Cardiac muscle cell (in vitro differentiated cells and primary cell): ENCODE measurements around the gene RFTN1. TPM values are rescaled to one million over a fixed set of nuclear protein-coding genes. Genes with fewer than 3 reads are reported as not detected.

ENCODE experiments used
- DNase-seq, 2 donors: peaks; one replicate each; pipeline versions ENCODE4 v3.0.0 to v3.0.0-alpha.2; 2010 to 2017; ENCODE audit warnings: low read depth in 1 of 2, low spot score in 1 of 2
- H3K27ac ChIP-seq: fragments of 200-600 bp; sonication (generic); 2 replicates; pipeline ENCODE4 v1.5.1; 2016
- H3K27me3 ChIP-seq: fragments of 200-600 bp; sonication (generic); 2 replicates; pipeline ENCODE4 v1.6.0; 2016; ENCODE audit warnings: control low read depth
- H3K36me3 ChIP-seq: fragments of 200-600 bp; sonication (generic); 2 replicates; pipeline ENCODE4 v1.5.1; 2016; ENCODE audit warnings: control low read depth
- H3K4me1 ChIP-seq: fragments of 200-600 bp; sonication (generic); 2 replicates; pipeline ENCODE4 v1.8.1; 2017; ENCODE audit warnings: low read depth, mild to moderate bottlenecking, mixed run types
- H3K4me3 ChIP-seq: fragments of 200-600 bp; sonication (generic); 2 replicates; pipeline ENCODE4 v1.5.1; 2016; ENCODE audit warnings: mild to moderate bottlenecking
- H3K9me3 ChIP-seq: fragments of 200-600 bp; sonication (generic); 2 replicates; pipeline ENCODE4 v1.5.1; 2017; ENCODE audit warnings: low read depth, mild to moderate bottlenecking, control low read depth
- CTCF ChIP-seq: IDR thresholded peaks from 2 replicates; pipeline ENCODE4 v1.5.1; 2012; ENCODE audit warnings: low read depth, mild to moderate bottlenecking, low read length
- polyA plus RNA-seq: library from polyadenylated mRNA; unstranded; fragments of >200 nt; fragmentation: Nextera tagmentation; extraction: Ambion mirVana; gene quantifications from 2 replicates; pipeline ENCODE4 v1.2.1, GENCODE V29; 2016
- total RNA-seq: library from RNA; depleted of rRNA; stranded (reverse); fragments of >200 nt; gene quantifications from 2 replicates; pipeline ENCODE4 v1.2.3, GENCODE V29; 2016

RFTN1 gene
- total and polyA plus RNA-seq, 2 experiments from 2014 or later: 30.6 to 42.4 TPM

GRCh38 chr3:16511681-16512434, 1.6 kb downstream of the RFTN1 start:
- TF ChIP-seq CTCF: no peak
- Histone ChIP-seq H3K4me3 (peak overlapping the region; percentile 87), H3K27ac (no peak overlapping the region), H3K9me3 (no peaks in the 10 kb centered on the region), H3K36me3 (no peaks in the 10 kb centered on the region), H3K27me3 (no peaks in the 10 kb centered on the region), H3K4me1 (peaks cover 45% of the 10 kb centered on the region)
- peak in 1 of 2 donors; percentile 85 for DNase-seq

GRCh38 chr3:16510620-16511319, 2.7 kb downstream of the RFTN1 start:
- Histone ChIP-seq H3K27me3 (no peaks in the 10 kb centered on the region), H3K36me3 (no peaks in the 10 kb centered on the region), H3K4me1 (peaks cover 45% of the 10 kb centered on the region), H3K27ac (peak overlapping the region; percentile 65), H3K9me3 (no peaks in the 10 kb centered on the region), H3K4me3 (no peak overlapping the region)
- DNase-seq: no peak
- no peak for TF ChIP-seq CTCF

- Histone ChIP-seq H3K4me1 (peaks cover 45% of the 10 kb centered on the region), H3K27me3 (no peaks in the 10 kb centered on the region), H3K9me3 (no peaks in the 10 kb centered on the region), H3K27ac (peak overlapping the region; percentile 65), H3K36me3 (no peaks in the 10 kb centered on the region), H3K4me3 (no peak overlapping the region)
- peak in 1 of 2 donors; percentile 39 for DNase-seq
- no peak for TF ChIP-seq CTCF
Measured at GRCh38 chr3:16509721-16510619, 3.5 kb downstream of the RFTN1 start.

- no peaks in the 10 kb centered on the region for H3K27me3 ChIP-seq
- H3K27ac ChIP-seq: peak overlapping the region; percentile 65
- no peak for TF ChIP-seq CTCF
- no peaks in the 10 kb centered on the region for H3K36me3 ChIP-seq
- H3K9me3 ChIP-seq: no peaks in the 10 kb centered on the region
- no peak overlapping the region for H3K4me3 ChIP-seq
- peaks cover 49% of the 10 kb centered on the region for H3K4me1 ChIP-seq
- peak in 1 of 2 donors; percentile 63 for DNase-seq
Measured at GRCh38 chr3:16508591-16508995, 4.9 kb downstream of the RFTN1 start.

GRCh38 chr3:16508243-16508578, 5.3 kb downstream of the RFTN1 start:
- no peak overlapping the region for H3K4me3 ChIP-seq
- TF ChIP-seq CTCF: no peak
- H3K36me3 ChIP-seq: no peaks in the 10 kb centered on the region
- no peaks in the 10 kb centered on the region for H3K9me3 ChIP-seq
- peak overlapping the region; percentile 65 for H3K27ac ChIP-seq
- peaks cover 53% of the 10 kb centered on the region for H3K4me1 ChIP-seq
- DNase-seq: no peak
- H3K27me3 ChIP-seq: no peaks in the 10 kb centered on the region
